HepG2 (cell line): ENCODE measurements around the gene CMTM3. TPM values are rescaled to one million over a fixed set of nuclear protein-coding genes. Genes with fewer than 3 reads are reported as not detected.

Source experiments
- CCAR2 ChIP-seq: fragments of 200-400 bp; formaldehyde crosslinking; optimal IDR thresholded peaks from 2 replicates; pipeline ENCODE3; 2018; ENCODE audit warnings: low read depth, mild to moderate bottlenecking, low read length, moderate library complexity
- ETV6 ChIP-seq: sonication (generic); formaldehyde crosslinking; conservative IDR thresholded peaks from 2 replicates; pipeline ENCODE4 v1.4.0; 2020; ENCODE audit warnings: missing genetic modification reagents
- HDAC6 ChIP-seq: fragments of 200-600 bp; sonication (generic); IDR thresholded peaks from 2 replicates; pipeline ENCODE4 v1.7.0; 2017; ENCODE audit warnings: mild to moderate bottlenecking, antibody characterized with exemption, low read length, low read depth
- NFE2L1 ChIP-seq: sonication (generic); formaldehyde crosslinking; IDR thresholded peaks from 2 replicates; pipeline ENCODE4 v1.4.0; 2020; ENCODE audit warnings: missing genetic modification reagents, mild to moderate bottlenecking, borderline replicate concordance
- NFIC ChIP-seq: IDR thresholded peaks from 2 replicates; pipeline ENCODE4 v1.6.1; 2012; ENCODE audit warnings: mild to moderate bottlenecking, low read length, inconsistent platforms
- NFYC ChIP-seq: IDR thresholded peaks from 2 replicates; pipeline ENCODE4 v1.6.1; 2016; ENCODE audit warnings: missing genetic modification reagents, missing compliant biosample characterization
- SNAI1 ChIP-seq: sonication (generic); formaldehyde crosslinking; IDR thresholded peaks from 2 replicates; pipeline ENCODE4 v1.5.0; 2020; ENCODE audit warnings: mild to moderate bottlenecking, missing genetic modification reagents, borderline replicate concordance
- SOX5 ChIP-seq: IDR thresholded peaks from 2 replicates; pipeline ENCODE4 v1.6.1; 2016; ENCODE audit warnings: borderline replicate concordance
- ZBTB8A ChIP-seq: sonication (generic); formaldehyde crosslinking; IDR thresholded peaks from 2 replicates; pipeline ENCODE4 v1.4.0; 2020; ENCODE audit warnings: mild to moderate bottlenecking, low read depth, missing genetic modification reagents, borderline replicate concordance
- ZNF18 ChIP-seq: sonication (generic); formaldehyde crosslinking; IDR thresholded peaks from 2 replicates; pipeline ENCODE4 v1.8.0; 2022; ENCODE audit warnings: mild to moderate bottlenecking, missing genetic modification reagents; ENCODE audit not compliant: insufficient replicate concordance
- ZNF251 ChIP-seq: sonication (generic); formaldehyde crosslinking; IDR thresholded peaks from 2 replicates; pipeline ENCODE4 v1.9.0; 2021; ENCODE audit warnings: mild to moderate bottlenecking, missing genetic modification reagents
- ZNF446 ChIP-seq: sonication (generic); formaldehyde crosslinking; IDR thresholded peaks from 2 replicates; pipeline ENCODE4 v1.5.0; 2020; ENCODE audit warnings: mild to moderate bottlenecking, missing genetic modification reagents
- ZNF496 ChIP-seq: sonication (generic); formaldehyde crosslinking; IDR thresholded peaks from 2 replicates; pipeline ENCODE4 v1.8.1; 2023; ENCODE audit warnings: mild to moderate bottlenecking, moderate library complexity, missing genetic modification reagents; ENCODE audit not compliant: insufficient replicate concordance
- ZNF879 ChIP-seq: sonication (generic); formaldehyde crosslinking; IDR thresholded peaks from 2 replicates; pipeline ENCODE4 v1.8.1; 2023; ENCODE audit warnings: missing genetic modification reagents
- polyA plus RNA-seq, 8 experiments: library from polyadenylated mRNA; depleted of rRNA in 3 of 8; stranded (reverse) in 7 of 8; unstranded in 1 of 8; fragments of >200 nt; fragmentation: Illumina TruSeq in 4 of 8; extraction: Trizol in 4 of 8; gene quantifications; 2 replicates each; pipeline versions ENCODE4 v1.2.1 to v1.2.3, GENCODE V29; 2011 to 2016; ENCODE audit warnings: low read depth in 4 of 8, missing spikeins in 1 of 8, mixed read lengths in 1 of 8; ENCODE audit not compliant: insufficient read depth in 1 of 8
- total RNA-seq, 5 experiments: library from RNA; depleted of rRNA; stranded (reverse); fragments of >200 nt; fragmentation: Illumina TruSeq; extraction: Trizol; gene quantifications; 2 replicates each; pipeline ENCODE4 v1.2.3, GENCODE V29; 2016; ENCODE audit warnings: low read depth in 1 of 5
- TF ChIP-seq, protein P1 (sequence below): sonication (generic); formaldehyde crosslinking; IDR thresholded peaks from 2 replicates; pipeline ENCODE4 v1.8.0; 2022; ENCODE audit warnings: mild to moderate bottlenecking, missing genetic modification reagents
- TF ChIP-seq, protein P2 (sequence below): sonication (generic); formaldehyde crosslinking; IDR thresholded peaks from 2 replicates; pipeline ENCODE4 v1.4.0; 2020; ENCODE audit warnings: missing genetic modification reagents
- TF ChIP-seq, protein P3 (sequence below): sonication (generic); formaldehyde crosslinking; IDR thresholded peaks from 2 replicates; pipeline ENCODE4 v1.4.0; 2020; ENCODE audit warnings: missing genetic modification reagents, borderline replicate concordance
- TF ChIP-seq, protein P4 (sequence below): IDR thresholded peaks from 2 replicates; pipeline ENCODE4 v1.6.1; 2016; ENCODE audit warnings: missing genetic modification reagents, missing compliant biosample characterization

The CMTM3 gene
- total and polyA plus RNA-seq, 2 of the 13 experiments (the other 11 are each of a cell fraction or from before 2014, with no cell fraction given) = 29.2 to 48.7 TPM

- TF ChIP-seq, protein P1, sequence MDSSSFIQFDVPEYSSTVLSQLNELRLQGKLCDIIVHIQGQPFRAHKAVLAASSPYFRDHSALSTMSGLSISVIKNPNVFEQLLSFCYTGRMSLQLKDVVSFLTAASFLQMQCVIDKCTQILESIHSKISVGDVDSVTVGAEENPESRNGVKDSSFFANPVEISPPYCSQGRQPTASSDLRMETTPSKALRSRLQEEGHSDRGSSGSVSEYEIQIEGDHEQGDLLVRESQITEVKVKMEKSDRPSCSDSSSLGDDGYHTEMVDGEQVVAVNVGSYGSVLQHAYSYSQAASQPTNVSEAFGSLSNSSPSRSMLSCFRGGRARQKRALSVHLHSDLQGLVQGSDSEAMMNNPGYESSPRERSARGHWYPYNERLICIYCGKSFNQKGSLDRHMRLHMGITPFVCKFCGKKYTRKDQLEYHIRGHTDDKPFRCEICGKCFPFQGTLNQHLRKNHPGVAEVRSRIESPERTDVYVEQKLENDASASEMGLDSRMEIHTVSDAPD (CRISPR knock-in tag) = peak; percentile 82
- no peak for TF ChIP-seq ZNF251 (CRISPR knock-in tag)
- no peak for TF ChIP-seq HDAC6
- TF ChIP-seq, protein P2, sequence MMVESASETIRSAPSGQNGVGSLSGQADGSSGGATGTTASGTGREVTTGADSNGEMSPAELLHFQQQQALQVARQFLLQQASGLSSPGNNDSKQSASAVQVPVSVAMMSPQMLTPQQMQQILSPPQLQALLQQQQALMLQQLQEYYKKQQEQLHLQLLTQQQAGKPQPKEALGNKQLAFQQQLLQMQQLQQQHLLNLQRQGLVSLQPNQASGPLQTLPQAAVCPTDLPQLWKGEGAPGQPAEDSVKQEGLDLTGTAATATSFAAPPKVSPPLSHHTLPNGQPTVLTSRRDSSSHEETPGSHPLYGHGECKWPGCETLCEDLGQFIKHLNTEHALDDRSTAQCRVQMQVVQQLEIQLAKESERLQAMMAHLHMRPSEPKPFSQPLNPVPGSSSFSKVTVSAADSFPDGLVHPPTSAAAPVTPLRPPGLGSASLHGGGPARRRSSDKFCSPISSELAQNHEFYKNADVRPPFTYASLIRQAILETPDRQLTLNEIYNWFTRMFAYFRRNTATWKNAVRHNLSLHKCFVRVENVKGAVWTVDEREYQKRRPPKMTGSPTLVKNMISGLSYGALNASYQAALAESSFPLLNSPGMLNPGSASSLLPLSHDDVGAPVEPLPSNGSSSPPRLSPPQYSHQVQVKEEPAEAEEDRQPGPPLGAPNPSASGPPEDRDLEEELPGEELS (CRISPR knock-in tag) = peak; percentile 61; the same call in 1 of the 2 replicates
- no peak for TF ChIP-seq ZBTB8A (CRISPR knock-in tag)
- TF ChIP-seq CCAR2 = no peak
- no peak for TF ChIP-seq SNAI1 (CRISPR knock-in tag)
- TF ChIP-seq, protein P3, sequence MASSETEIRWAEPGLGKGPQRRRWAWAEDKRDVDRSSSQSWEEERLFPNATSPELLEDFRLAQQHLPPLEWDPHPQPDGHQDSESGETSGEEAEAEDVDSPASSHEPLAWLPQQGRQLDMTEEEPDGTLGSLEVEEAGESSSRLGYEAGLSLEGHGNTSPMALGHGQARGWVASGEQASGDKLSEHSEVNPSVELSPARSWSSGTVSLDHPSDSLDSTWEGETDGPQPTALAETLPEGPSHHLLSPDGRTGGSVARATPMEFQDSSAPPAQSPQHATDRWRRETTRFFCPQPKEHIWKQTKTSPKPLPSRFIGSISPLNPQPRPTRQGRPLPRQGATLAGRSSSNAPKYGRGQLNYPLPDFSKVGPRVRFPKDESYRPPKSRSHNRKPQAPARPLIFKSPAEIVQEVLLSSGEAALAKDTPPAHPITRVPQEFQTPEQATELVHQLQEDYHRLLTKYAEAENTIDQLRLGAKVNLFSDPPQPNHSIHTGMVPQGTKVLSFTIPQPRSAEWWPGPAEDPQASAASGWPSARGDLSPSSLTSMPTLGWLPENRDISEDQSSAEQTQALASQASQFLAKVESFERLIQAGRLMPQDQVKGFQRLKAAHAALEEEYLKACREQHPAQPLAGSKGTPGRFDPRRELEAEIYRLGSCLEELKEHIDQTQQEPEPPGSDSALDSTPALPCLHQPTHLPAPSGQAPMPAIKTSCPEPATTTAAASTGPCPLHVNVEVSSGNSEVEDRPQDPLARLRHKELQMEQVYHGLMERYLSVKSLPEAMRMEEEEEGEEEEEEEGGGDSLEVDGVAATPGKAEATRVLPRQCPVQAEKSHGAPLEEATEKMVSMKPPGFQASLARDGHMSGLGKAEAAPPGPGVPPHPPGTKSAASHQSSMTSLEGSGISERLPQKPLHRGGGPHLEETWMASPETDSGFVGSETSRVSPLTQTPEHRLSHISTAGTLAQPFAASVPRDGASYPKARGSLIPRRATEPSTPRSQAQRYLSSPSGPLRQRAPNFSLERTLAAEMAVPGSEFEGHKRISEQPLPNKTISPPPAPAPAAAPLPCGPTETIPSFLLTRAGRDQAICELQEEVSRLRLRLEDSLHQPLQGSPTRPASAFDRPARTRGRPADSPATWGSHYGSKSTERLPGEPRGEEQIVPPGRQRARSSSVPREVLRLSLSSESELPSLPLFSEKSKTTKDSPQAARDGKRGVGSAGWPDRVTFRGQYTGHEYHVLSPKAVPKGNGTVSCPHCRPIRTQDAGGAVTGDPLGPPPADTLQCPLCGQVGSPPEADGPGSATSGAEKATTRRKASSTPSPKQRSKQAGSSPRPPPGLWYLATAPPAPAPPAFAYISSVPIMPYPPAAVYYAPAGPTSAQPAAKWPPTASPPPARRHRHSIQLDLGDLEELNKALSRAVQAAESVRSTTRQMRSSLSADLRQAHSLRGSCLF = no peak; the same call in 1 of the 2 replicates
- no peak for TF ChIP-seq NFIC
- TF ChIP-seq ETV6 (CRISPR knock-in tag) = peak; percentile 78; the same call in 1 of the 2 replicates
- peak; percentile 71; the same call in 1 of the 2 replicates for TF ChIP-seq ZNF879 (CRISPR knock-in tag)
- TF ChIP-seq ZNF496 (CRISPR knock-in tag) = no peak
- TF ChIP-seq NFYC (CRISPR knock-in tag) = no peak
- TF ChIP-seq SOX5 (CRISPR knock-in tag) = peak; percentile 56; the same call in 1 of the 2 replicates
- TF ChIP-seq ZNF446 (CRISPR knock-in tag) = peak; percentile 58; the same call in 1 of the 2 replicates
- no peak for TF ChIP-seq ZNF18 (CRISPR knock-in tag)
- no peak for TF ChIP-seq NFE2L1 (CRISPR knock-in tag)
- TF ChIP-seq, protein P4, sequence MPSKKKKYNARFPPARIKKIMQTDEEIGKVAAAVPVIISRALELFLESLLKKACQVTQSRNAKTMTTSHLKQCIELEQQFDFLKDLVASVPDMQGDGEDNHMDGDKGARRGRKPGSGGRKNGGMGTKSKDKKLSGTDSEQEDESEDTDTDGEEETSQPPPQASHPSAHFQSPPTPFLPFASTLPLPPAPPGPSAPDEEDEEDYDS = peak; percentile 56; the same call in 1 of the 2 replicates
Measured at GRCh38 chr16:66608241-66609138, 4.0 kb downstream of the CMTM3 start (continued).
